Measurements from ENCODE around the gene USP24.

USP24 gene

DNA sequence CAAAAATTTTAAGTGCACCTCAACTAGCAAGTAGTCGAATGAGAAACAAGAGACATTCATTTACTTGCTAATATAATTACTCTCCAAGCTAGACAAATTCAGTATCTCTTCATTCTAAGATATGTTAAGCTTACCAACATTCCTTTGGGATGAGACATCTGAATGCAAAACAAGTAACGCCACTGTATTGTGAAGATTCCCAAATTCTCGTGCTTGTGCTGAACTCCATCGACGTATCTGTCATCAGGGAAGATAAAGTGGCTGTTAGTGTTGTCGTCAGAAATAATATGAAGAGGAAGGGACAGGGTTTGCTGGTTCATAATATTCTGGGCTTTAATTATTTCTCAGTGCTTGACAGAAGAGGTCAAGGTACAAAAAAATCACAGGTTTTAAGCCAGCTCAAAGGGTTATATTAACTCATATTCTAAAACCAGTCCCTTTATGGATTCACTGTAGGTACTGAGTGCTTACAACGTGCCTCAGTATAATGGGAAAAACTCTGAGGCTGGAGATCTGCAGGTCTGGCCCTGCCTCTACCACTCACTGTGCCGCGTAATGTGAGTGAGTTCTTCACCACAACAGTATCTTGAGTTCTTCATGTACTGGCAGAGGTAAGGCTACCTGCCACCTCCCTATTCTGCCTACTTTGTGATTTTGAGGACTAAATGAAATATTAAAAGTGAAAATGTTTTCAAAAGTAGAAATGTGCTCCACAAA is 133.8 kb downstream of the USP24 start:
- H3K4me1 ChIP-seq (ENCODE audit: insufficient read depth, insufficient read length), result peaks cover 3% of the 10 kb centered on the region
- H3K4me3 ChIP-seq (ENCODE audit: insufficient read length, low read depth), result no peak overlapping the region
- H3K36me3 ChIP-seq (ENCODE audit: insufficient read depth, insufficient read length, low read length), result peaks cover 88% of the 10 kb centered on the region
- no peak overlapping the region for H3K9ac ChIP-seq (ENCODE audit: insufficient read length, low read depth)
- H3K9me3 ChIP-seq (ENCODE audit: insufficient read depth, low read length), result no peaks in the 10 kb centered on the region
- DNase-seq (ENCODE audit: low read depth, low spot score), result peak; percentile 44
- no peak for TF ChIP-seq SUZ12 (IDR thresholded peaks at IDR 0.05; ENCODE audit: extremely low read depth, insufficient read depth, insufficient read length)
- no peak for TF ChIP-seq YY1 (IDR thresholded peaks at IDR 0.05; ENCODE audit: insufficient read depth, insufficient read length)
- TF ChIP-seq ZNF274 (IDR thresholded peaks at IDR 0.05; ENCODE audit: low read depth, low read length), result no peak
- H3K27me3 ChIP-seq (ENCODE audit: insufficient read depth, insufficient read length), result no peaks in the 10 kb centered on the region

DNA sequence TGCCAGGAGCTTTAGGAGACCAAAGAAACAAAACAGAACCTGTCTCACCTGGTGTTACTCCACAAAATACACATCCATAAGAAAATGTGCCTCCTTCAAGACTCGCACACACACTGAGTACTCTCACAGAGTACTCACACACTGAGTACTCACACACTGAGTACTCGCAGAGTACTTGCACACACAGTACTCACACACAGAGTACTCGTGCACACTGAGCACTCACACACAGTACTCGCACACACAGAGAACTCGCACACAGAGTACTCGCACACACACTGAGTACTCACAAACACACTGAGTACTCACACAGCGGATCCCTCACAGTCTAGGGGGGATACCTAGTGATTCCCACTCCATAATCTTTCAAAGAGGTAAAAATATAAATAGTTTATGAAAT is 135.5 kb downstream of the USP24 start:
- Histone ChIP-seq H3K9me3 (ENCODE audit: insufficient read depth, low read length) (no peaks in the 10 kb centered on the region), H3K4me3 (ENCODE audit: insufficient read length, low read depth) (no peak overlapping the region), H3K4me1 (ENCODE audit: insufficient read depth, insufficient read length) (peaks cover 3% of the 10 kb centered on the region), H3K27me3 (ENCODE audit: insufficient read depth, insufficient read length) (no peaks in the 10 kb centered on the region), H3K36me3 (ENCODE audit: insufficient read depth, insufficient read length, low read length) (peaks cover 86% of the 10 kb centered on the region), H3K9ac (ENCODE audit: insufficient read length, low read depth) (no peak overlapping the region)
- TF ChIP-seq YY1 (IDR thresholded peaks at IDR 0.05; ENCODE audit: insufficient read depth, insufficient read length) (no peak), ZNF274 (IDR thresholded peaks at IDR 0.05; ENCODE audit: low read depth, low read length) (no peak), SUZ12 (IDR thresholded peaks at IDR 0.05; ENCODE audit: extremely low read depth, insufficient read depth, insufficient read length) (no peak)
- no peak for DNase-seq (ENCODE audit: low read depth, low spot score)

DNA sequence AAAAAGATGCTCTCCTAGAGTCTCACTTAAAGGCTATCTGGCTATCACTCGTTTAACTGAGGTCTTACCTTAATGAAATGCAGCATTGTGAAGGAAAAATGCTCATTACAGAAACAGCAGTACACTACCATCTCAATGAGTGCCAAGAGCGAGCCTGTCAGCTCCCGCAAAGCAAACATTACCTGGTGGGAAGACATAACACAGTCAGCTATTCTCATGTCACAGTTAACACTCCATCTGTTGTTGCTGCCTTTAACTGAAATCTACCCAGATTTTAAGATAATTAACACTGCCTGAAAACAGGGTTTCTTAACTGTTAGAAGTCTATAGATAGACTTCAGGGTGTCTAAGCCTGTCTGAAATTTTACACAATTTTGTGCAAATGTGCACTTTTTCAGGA is 136.7 kb downstream of the USP24 start:
- TF ChIP-seq YY1 (IDR thresholded peaks at IDR 0.05; ENCODE audit: insufficient read depth, insufficient read length), result no peak
- no peak for TF ChIP-seq SUZ12 (IDR thresholded peaks at IDR 0.05; ENCODE audit: extremely low read depth, insufficient read depth, insufficient read length)
- TF ChIP-seq ZNF274 (IDR thresholded peaks at IDR 0.05; ENCODE audit: low read depth, low read length), result no peak

DNA sequence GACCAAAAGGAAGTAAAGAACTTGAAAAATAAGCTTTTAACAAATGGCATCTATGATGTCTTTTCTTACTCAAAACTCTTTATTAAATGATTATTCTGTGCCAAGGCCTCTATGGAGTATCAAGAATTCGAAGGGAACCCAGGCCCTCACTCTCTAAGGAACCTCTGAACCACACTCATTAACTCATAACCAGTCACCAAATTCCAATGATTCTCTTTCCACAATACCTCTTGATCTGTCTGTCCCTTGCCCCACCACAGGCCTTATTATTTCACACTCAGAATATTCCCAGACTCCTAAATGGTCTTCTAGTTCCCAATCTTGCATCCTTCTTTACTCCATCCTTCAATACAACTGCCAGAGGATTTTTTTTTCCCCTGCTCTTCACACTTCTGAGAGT is 138.8 kb downstream of the USP24 start:
- Histone ChIP-seq H3K36me3 (ENCODE audit: insufficient read depth, insufficient read length, low read length) (peaks cover 88% of the 10 kb centered on the region), H3K4me1 (ENCODE audit: insufficient read depth, insufficient read length) (peaks cover 2% of the 10 kb centered on the region)

More for the DNA sequence above, 136.7 kb downstream of the USP24 start:
- DNase-seq (ENCODE audit: low read depth, low spot score), result no peak
- no peak overlapping the region for H3K4me3 ChIP-seq (ENCODE audit: insufficient read length, low read depth)
- H3K36me3 ChIP-seq (ENCODE audit: insufficient read depth, insufficient read length, low read length), result peaks cover 83% of the 10 kb centered on the region
- no peaks in the 10 kb centered on the region for H3K9me3 ChIP-seq (ENCODE audit: insufficient read depth, low read length)
- H3K4me1 ChIP-seq (ENCODE audit: insufficient read depth, insufficient read length), result peaks cover 3% of the 10 kb centered on the region
- no peaks in the 10 kb centered on the region for H3K27me3 ChIP-seq (ENCODE audit: insufficient read depth, insufficient read length)
- no peak overlapping the region for H3K9ac ChIP-seq (ENCODE audit: insufficient read length, low read depth)

DNA sequence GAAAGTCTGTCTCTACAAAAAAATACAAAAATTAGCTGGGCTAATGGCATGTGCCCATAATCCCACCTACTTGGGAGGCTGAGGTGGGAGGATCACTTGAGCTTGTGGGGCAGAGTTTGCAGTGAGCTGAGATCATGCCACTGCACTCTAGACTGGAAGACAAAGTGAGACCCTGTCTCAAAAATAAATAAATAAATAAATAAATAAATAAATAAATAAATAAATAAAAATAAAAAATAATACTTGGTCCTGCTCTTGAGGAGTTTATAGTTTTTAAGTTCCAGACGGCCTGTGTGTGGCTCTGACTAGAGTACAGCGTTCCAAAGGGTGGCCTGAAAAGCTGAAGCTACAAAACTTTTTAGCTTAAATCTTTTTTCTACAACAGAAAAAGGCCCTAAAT is 140.7 kb downstream of the USP24 start:
- Histone ChIP-seq H3K4me3 (ENCODE audit: insufficient read length, low read depth) (no peak overlapping the region), H3K36me3 (ENCODE audit: insufficient read depth, insufficient read length, low read length) (peaks cover 92% of the 10 kb centered on the region), H3K9ac (ENCODE audit: insufficient read length, low read depth) (no peak overlapping the region), H3K9me3 (ENCODE audit: insufficient read depth, low read length) (no peaks in the 10 kb centered on the region), H3K4me1 (ENCODE audit: insufficient read depth, insufficient read length) (peaks cover 2% of the 10 kb centered on the region), H3K27me3 (ENCODE audit: insufficient read depth, insufficient read length) (no peaks in the 10 kb centered on the region)
- no peak for TF ChIP-seq ZNF274 (IDR thresholded peaks at IDR 0.05; ENCODE audit: low read depth, low read length)
- TF ChIP-seq YY1 (IDR thresholded peaks at IDR 0.05; ENCODE audit: insufficient read depth, insufficient read length), result no peak
- no peak for TF ChIP-seq SUZ12 (IDR thresholded peaks at IDR 0.05; ENCODE audit: extremely low read depth, insufficient read depth, insufficient read length)
- DNase-seq (ENCODE audit: low read depth, low spot score), result no peak

More for the DNA sequence above, 138.8 kb downstream of the USP24 start:
- H3K9me3 ChIP-seq (ENCODE audit: insufficient read depth, low read length), result no peaks in the 10 kb centered on the region
- H3K4me3 ChIP-seq (ENCODE audit: insufficient read length, low read depth), result no peak overlapping the region
- no peak for TF ChIP-seq SUZ12 (IDR thresholded peaks at IDR 0.05; ENCODE audit: extremely low read depth, insufficient read depth, insufficient read length)
- no peak for TF ChIP-seq ZNF274 (IDR thresholded peaks at IDR 0.05; ENCODE audit: low read depth, low read length)
- TF ChIP-seq YY1 (IDR thresholded peaks at IDR 0.05; ENCODE audit: insufficient read depth, insufficient read length), result no peak
- no peak overlapping the region for H3K9ac ChIP-seq (ENCODE audit: insufficient read length, low read depth)
- DNase-seq (ENCODE audit: low read depth, low spot score), result no peak
- no peaks in the 10 kb centered on the region for H3K27me3 ChIP-seq (ENCODE audit: insufficient read depth, insufficient read length)

DNA sequence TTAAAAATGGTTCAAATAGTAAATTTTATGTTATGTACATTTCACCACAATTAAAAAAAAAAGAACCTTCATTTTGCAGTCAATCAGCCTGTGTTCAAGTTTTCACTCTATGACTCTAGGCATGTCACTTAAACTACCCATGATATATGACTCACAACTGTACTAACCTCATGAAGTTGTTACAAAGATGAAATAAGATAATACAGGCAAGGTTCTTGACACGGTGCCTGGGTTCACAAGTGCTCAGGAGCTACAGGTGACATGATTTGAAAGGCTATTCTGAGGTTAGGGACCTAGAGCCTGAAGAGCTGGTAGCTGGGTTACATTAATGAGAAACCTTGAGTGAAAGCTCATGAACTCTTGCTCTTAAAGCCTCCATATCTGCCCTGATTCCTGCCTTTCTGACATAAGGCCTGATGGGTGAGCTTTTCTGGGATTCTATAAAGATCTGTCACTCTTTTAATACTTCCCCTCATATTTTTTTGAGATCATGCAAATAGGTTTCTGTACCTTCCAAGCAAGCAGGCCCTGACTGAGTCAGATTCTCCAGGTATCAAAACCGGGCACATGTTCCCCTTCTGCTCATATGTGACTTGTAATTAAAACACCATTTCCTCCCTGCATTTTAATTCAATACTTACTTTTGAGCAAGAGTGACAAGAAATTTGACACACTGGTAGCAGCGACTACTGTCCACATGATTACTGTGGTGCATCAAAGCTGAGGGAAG is 141.8 kb downstream of the USP24 start:
- Histone ChIP-seq H3K4me1 (ENCODE audit: insufficient read depth, insufficient read length) (peaks cover 2% of the 10 kb centered on the region), H3K27me3 (ENCODE audit: insufficient read depth, insufficient read length) (no peaks in the 10 kb centered on the region), H3K9me3 (ENCODE audit: insufficient read depth, low read length) (no peaks in the 10 kb centered on the region), H3K9ac (ENCODE audit: insufficient read length, low read depth) (no peak overlapping the region), H3K36me3 (ENCODE audit: insufficient read depth, insufficient read length, low read length) (peaks cover 93% of the 10 kb centered on the region), H3K4me3 (ENCODE audit: insufficient read length, low read depth) (no peak overlapping the region)
- TF ChIP-seq ZNF274 (IDR thresholded peaks at IDR 0.05; ENCODE audit: low read depth, low read length) (no peak), YY1 (IDR thresholded peaks at IDR 0.05; ENCODE audit: insufficient read depth, insufficient read length) (no peak), SUZ12 (IDR thresholded peaks at IDR 0.05; ENCODE audit: extremely low read depth, insufficient read depth, insufficient read length) (no peak)
- DNase-seq (ENCODE audit: low read depth, low spot score), result no peak

DNA sequence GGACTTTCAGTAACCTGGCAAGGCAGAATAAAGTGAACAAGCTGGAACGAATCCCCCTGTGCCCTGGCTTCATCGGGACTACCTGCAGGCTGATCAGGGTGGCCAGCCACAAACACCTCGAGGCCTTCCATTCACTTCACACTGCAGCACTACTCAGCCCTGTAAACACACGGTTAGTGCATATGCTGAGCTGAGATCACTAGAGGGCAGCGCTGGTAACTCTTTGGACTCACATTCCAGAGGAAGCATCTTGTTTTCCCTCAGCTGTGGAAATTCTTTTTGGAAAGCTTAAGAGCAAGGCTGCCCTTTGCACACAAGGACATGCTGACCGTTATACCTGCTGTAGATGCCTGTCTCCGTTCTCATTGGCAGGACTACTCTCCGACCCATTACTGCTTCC is 143.7 kb downstream of the USP24 start:
- no peaks in the 10 kb centered on the region for H3K9me3 ChIP-seq (ENCODE audit: insufficient read depth, low read length)
- H3K36me3 ChIP-seq (ENCODE audit: insufficient read depth, insufficient read length, low read length), result peaks cover 95% of the 10 kb centered on the region
- DNase-seq (ENCODE audit: low read depth, low spot score), result peak; percentile 83
- TF ChIP-seq YY1 (IDR thresholded peaks at IDR 0.05; ENCODE audit: insufficient read depth, insufficient read length), result no peak
- no peak for TF ChIP-seq ZNF274 (IDR thresholded peaks at IDR 0.05; ENCODE audit: low read depth, low read length)
- TF ChIP-seq SUZ12 (IDR thresholded peaks at IDR 0.05; ENCODE audit: extremely low read depth, insufficient read depth, insufficient read length), result no peak
- H3K4me1 ChIP-seq (ENCODE audit: insufficient read depth, insufficient read length), result peaks cover 2% of the 10 kb centered on the region
- H3K9ac ChIP-seq (ENCODE audit: insufficient read length, low read depth), result no peak overlapping the region
- H3K27me3 ChIP-seq (ENCODE audit: insufficient read depth, insufficient read length), result no peaks in the 10 kb centered on the region
- H3K4me3 ChIP-seq (ENCODE audit: insufficient read length, low read depth), result no peak overlapping the region
